Measurements from ENCODE around the gene FOXJ1. TPM values are rescaled to one million over a fixed set of nuclear protein-coding genes. Genes with fewer than 3 reads are reported as not detected.

FOXJ1 gene
- total RNA-seq, 4 donors from 2014 or later = 0.82 to 7.4 (median 1.9) TPM; not detected in 1

GRCh38 chr17:76089680-76090516 lies 51.1 kb downstream of the FOXJ1 start:
- DNase-seq = no peak
- Histone ChIP-seq H3K36me3 (peaks cover 0 to 59% (median 31%) of the 10 kb centered on the region in 4 donors), H3K9me3 (no peaks in the 10 kb centered on the region), H3K4me3 (no peak overlapping the region), H3K27me3 (no peaks in the 10 kb centered on the region), H3K27ac (no peak overlapping the region), H3K4me1 (no peaks in the 10 kb centered on the region)
- intact Hi-C loops (cut with DNase I; ENCODE audit: low total_unique reads) = no loop called here
- in situ Hi-C loops (cut with MboI; ENCODE audit: low pct_ligation_motif_present in 1 of 4, low pct_unique_long_range_greater_than_20kb in 1 of 4, low sequenced_read_pairs in 3 of 4) = no loop called here
- TF ChIP-seq EP300 (IDR thresholded peaks at IDR 0.05; ENCODE audit: low read depth) = no peak
- TF ChIP-seq CTCF (IDR thresholded peaks at IDR 0.05) = no peak
- no peak for TF ChIP-seq POLR2A (IDR thresholded peaks at IDR 0.05)
- no peak for TF ChIP-seq POLR2AphosphoS5 (IDR thresholded peaks at IDR 0.05)
- WGBS, 2 donors (ENCODE audit: low coverage in 1 of 2) = 95% methylated on average over 22 of the region's 32 CpGs; no CpG with 5 or more reads in 1 of the 2 donors

GRCh38 chr17:76088868-76089576 lies 52.0 kb downstream of the FOXJ1 start:
- no peak overlapping the region for H3K4me3 ChIP-seq
- intact Hi-C loops (cut with DNase I; ENCODE audit: low total_unique reads) (no loop called here), in situ Hi-C loops (cut with MboI; ENCODE audit: low pct_ligation_motif_present in 1 of 4, low pct_unique_long_range_greater_than_20kb in 1 of 4, low sequenced_read_pairs in 3 of 4) (no loop called here)
- WGBS, 2 donors (ENCODE audit: low coverage in 1 of 2) = 89% methylated on average over 16 of the region's 25 CpGs; no CpG with 5 or more reads in 1 of the 2 donors
- no peak for DNase-seq
- H3K9me3 ChIP-seq = no peaks in the 10 kb centered on the region
- no peaks in the 10 kb centered on the region for H3K4me1 ChIP-seq
- peaks cover 0 to 59% (median 28%) of the 10 kb centered on the region in 4 donors for H3K36me3 ChIP-seq
- no peaks in the 10 kb centered on the region for H3K27me3 ChIP-seq
- TF ChIP-seq CTCF (IDR thresholded peaks at IDR 0.05) = no peak
- H3K27ac ChIP-seq = no peak overlapping the region

GRCh38 chr17:76088041-76088867 lies 52.8 kb downstream of the FOXJ1 start:
- Histone ChIP-seq H3K4me1 (no peaks in the 10 kb centered on the region), H3K27me3 (no peaks in the 10 kb centered on the region), H3K36me3 (peaks cover 0 to 52% (median 24%) of the 10 kb centered on the region in 4 donors), H3K27ac (no peak overlapping the region), H3K9me3 (no peaks in the 10 kb centered on the region), H3K4me3 (no peak overlapping the region)
- in situ Hi-C loops (cut with MboI; ENCODE audit: low pct_ligation_motif_present in 1 of 4, low pct_unique_long_range_greater_than_20kb in 1 of 4, low sequenced_read_pairs in 3 of 4) = no loop called here
- intact Hi-C loops (cut with DNase I; ENCODE audit: low total_unique reads) = no loop called here
- TF ChIP-seq CTCF (IDR thresholded peaks at IDR 0.05) = no peak
- TF ChIP-seq POLR2A (IDR thresholded peaks at IDR 0.05) = no peak
- no peak for TF ChIP-seq POLR2AphosphoS5 (IDR thresholded peaks at IDR 0.05)
- TF ChIP-seq EP300 (IDR thresholded peaks at IDR 0.05; ENCODE audit: low read depth) = no peak
- WGBS, 2 donors (ENCODE audit: low coverage in 1 of 2) = 83 to 86% methylated on average over 4 to 25 of the region's 25 CpGs
- no peak for DNase-seq

- Histone ChIP-seq H3K4me1 (no peaks in the 10 kb centered on the region), H3K27me3 (no peaks in the 10 kb centered on the region), H3K36me3 (peaks cover 0 to 46% (median 23%) of the 10 kb centered on the region in 4 donors), H3K27ac (no peak overlapping the region), H3K9me3 (no peaks in the 10 kb centered on the region), H3K4me3 (no peak overlapping the region)
- no peak for DNase-seq
- intact Hi-C loops (cut with DNase I; ENCODE audit: low total_unique reads) = no loop called here
- in situ Hi-C loops (cut with MboI; ENCODE audit: low pct_ligation_motif_present in 1 of 4, low pct_unique_long_range_greater_than_20kb in 1 of 4, low sequenced_read_pairs in 3 of 4) = no loop called here
- WGBS, 2 donors (ENCODE audit: low coverage in 1 of 2) = 98% methylated on average over 6 of the region's 11 CpGs; no CpG with 5 or more reads in 1 of the 2 donors
- no peak for TF ChIP-seq POLR2AphosphoS5 (IDR thresholded peaks at IDR 0.05)
Measured at GRCh38 chr17:76087531-76087930, 53.5 kb downstream of the FOXJ1 start.
